ENCODE data around the gene CDK5R1. TPM values are rescaled to one million over a fixed set of nuclear protein-coding genes. Genes with fewer than 3 reads are reported as not detected.

CDK5R1 gene
- polyA plus RNA-seq, 1 experiment = 0.22 TPM

GRCh38 chr17:32486111-32486700, 587 bp upstream of the CDK5R1 start:
- Histone ChIP-seq H3K27ac (ENCODE audit: low read depth, low read length) (peak overlapping the region; percentile 47), H3K4me3 (ENCODE audit: low read depth, low read length) (peak overlapping the region; percentile 59), H3K9me3 (ENCODE audit: control insufficient read depth, insufficient read depth, low read length) (no peaks in the 10 kb centered on the region; the same call in 1 of the 2 replicates), H3K27me3 (ENCODE audit: control insufficient read depth, insufficient read depth, low read length) (no peaks in the 10 kb centered on the region)
- no peak for DNase-seq (ENCODE audit: low read depth, low spot score)
- CTCF ChIA-PET = interaction anchor here (0.9 to 1.0 kb wide), 2 partner anchors 24 to 42 kb away, joined by 3 to 7 read pairs; partner anchors contain the start of gene PSMD11
- TF ChIP-seq CTCF (IDR thresholded peaks at IDR 0.05; ENCODE audit: low read depth, low read length) = no peak
- POLR2A ChIA-PET = interaction anchor here (0.6 kb wide), 1 partner anchor 11 kb away, joined by 3 read pairs; no protein-coding TSS in a partner anchor

- H3K27me3 ChIP-seq (ENCODE audit: control insufficient read depth, insufficient read depth, low read length) = no peaks in the 10 kb centered on the region
- H3K9me3 ChIP-seq (ENCODE audit: control insufficient read depth, insufficient read depth, low read length) = no peaks in the 10 kb centered on the region; the same call in 1 of the 2 replicates
- CTCF ChIA-PET = interaction anchor here (0.7 to 1.0 kb wide), 2 partner anchors 44 to 171 kb away, joined by 3 read pairs; no protein-coding TSS in a partner anchor
- DNase-seq (ENCODE audit: low read depth, low spot score) = no peak
- no peak overlapping the region for H3K27ac ChIP-seq (ENCODE audit: low read depth, low read length)
- no peak for TF ChIP-seq CTCF (IDR thresholded peaks at IDR 0.05; ENCODE audit: low read depth, low read length)
- POLR2A ChIA-PET = interaction anchor here (0.5 kb wide), 1 partner anchor 15 kb away, joined by 8 read pairs; no protein-coding TSS in a partner anchor
- H3K4me3 ChIP-seq (ENCODE audit: low read depth, low read length) = peak overlapping the region; percentile 60
Observed at GRCh38 chr17:32487473-32488176, 832 bp downstream of the CDK5R1 start.

- POLR2A ChIA-PET = no interaction called here
- H3K4me3 ChIP-seq (ENCODE audit: low read depth, low read length) = no peak overlapping the region; the same call in 1 of the 2 replicates
- H3K27me3 ChIP-seq (ENCODE audit: control insufficient read depth, insufficient read depth, low read length) = no peaks in the 10 kb centered on the region
- no peaks in the 10 kb centered on the region; the same call in 1 of the 2 replicates for H3K9me3 ChIP-seq (ENCODE audit: control insufficient read depth, insufficient read depth, low read length)
- DNase-seq (ENCODE audit: low read depth, low spot score) = no peak
- no peak for TF ChIP-seq CTCF (IDR thresholded peaks at IDR 0.05; ENCODE audit: low read depth, low read length)
- no peak overlapping the region for H3K27ac ChIP-seq (ENCODE audit: low read depth, low read length)
- CTCF ChIA-PET = interaction anchor here (1.0 to 1.3 kb wide), 2 partner anchors 44 to 389 kb away, joined by 3 read pairs; no protein-coding TSS in a partner anchor
Observed at GRCh38 chr17:32488177-32488542, 1.4 kb downstream of the CDK5R1 start.

GRCh38 chr17:32488604-32489180, 1.9 kb downstream of the CDK5R1 start:
- Histone ChIP-seq H3K4me3 (ENCODE audit: low read depth, low read length) (no peak overlapping the region), H3K27me3 (ENCODE audit: control insufficient read depth, insufficient read depth, low read length) (no peaks in the 10 kb centered on the region), H3K9me3 (ENCODE audit: control insufficient read depth, insufficient read depth, low read length) (no peaks in the 10 kb centered on the region; the same call in 1 of the 2 replicates), H3K27ac (ENCODE audit: low read depth, low read length) (no peak overlapping the region)
- no peak for TF ChIP-seq CTCF (IDR thresholded peaks at IDR 0.05; ENCODE audit: low read depth, low read length)
- ChIA-PET CTCF (interaction anchor here (1.3 kb wide), 1 partner anchor 389 kb away, joined by 3 read pairs; no protein-coding TSS in a partner anchor), POLR2A (no interaction called here)
- no peak for DNase-seq (ENCODE audit: low read depth, low spot score)
